HG02798 (cell line): ENCODE data around the gene IFNL3.

Experiments used
- ATAC-seq: cut with Tn5 transposase; IDR thresholded peaks from one replicate; pipeline ENCODE4 v1.9.1; 2021; ENCODE audit warnings: mild to moderate bottlenecking; ENCODE audit not compliant: unreplicated experiment, poor library complexity

Gene IFNL3

DNA sequence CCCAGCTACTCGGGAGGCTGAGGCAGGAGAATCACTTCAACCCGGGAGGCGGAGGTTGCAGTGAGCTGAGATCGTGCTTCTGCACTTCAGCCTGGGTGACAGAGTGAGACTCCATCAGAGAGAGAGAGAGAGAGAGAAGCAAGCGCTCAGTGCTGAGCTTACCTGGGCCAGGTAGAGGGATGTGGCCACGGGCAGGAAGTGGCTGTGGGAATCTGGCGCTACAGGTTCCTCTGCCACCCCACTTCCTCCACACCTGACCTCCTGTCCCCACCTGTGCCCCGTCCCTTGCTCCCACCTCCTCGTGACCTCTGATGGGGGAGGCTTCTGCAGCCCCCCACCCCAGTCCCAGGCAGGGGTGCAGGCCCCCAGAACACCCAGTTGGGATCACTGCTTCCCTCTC, 49.1 kb downstream of the IFNL3 start:
- no peak for ATAC-seq

DNA sequence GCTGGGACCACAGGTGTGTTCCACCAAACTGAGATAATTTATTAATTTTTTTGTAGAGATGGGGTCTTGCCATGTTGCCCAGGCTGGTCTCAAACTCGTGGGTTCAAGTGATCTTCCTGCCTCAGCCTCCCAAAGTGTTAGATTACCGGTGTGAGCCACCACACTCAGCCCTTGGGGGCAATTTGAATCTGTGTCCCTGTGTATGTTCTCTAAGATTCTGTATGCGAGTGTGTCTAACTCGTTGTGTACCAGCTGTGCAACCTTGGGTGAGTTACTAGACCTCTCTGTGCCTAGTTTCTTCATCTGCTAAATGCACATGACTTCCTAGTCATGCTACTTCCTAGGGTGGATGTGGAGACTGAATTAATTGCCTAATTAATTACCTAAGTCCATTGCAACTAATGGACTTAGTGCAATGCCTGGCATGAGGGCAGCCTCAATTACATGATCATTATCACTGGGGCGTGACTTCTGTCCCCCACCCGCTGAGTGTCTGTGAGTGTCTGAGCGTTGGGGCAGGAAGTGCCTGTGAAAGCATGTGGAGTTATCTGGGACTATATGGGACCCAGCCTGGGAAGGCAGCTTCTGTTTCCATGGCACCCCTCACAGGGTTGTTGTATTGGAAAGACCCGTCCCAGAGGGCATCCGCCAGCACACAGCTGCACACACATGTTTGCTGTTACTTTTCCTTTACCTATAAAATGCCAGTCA, 49.8 kb downstream of the IFNL3 start:
- ATAC-seq: no peak

DNA sequence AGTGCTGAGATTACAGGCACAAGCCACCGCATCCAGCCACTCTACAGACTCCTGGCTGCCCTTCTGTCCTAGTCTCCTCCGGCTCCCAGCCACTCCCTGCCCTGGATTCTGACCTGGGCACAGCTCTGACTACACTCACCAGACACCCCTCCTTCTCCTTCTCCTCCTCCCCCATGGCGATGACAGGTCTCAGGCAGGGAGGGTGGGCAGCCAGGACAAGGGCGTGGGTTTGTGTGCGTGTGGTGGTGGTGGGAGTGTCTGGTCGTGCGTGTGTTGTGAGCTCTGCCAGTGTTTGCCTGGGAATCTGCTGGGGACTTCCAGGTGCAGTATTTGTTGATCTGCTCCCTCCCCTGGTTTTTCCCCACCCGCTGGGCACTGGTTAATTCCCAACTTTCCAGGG, 51.0 kb downstream of the IFNL3 start:
- no peak for ATAC-seq
